GM21529 (cell line): Measurements from ENCODE around the gene GALNS.
A peak's percentile ranks its signal among the peaks of the same experiment; 100 is the strongest.

ENCODE experiments used
- ATAC-seq: cut with Tn5 transposase; IDR thresholded peaks from one replicate; pipeline ENCODE4 v1.9.1; 2021; ENCODE audit not compliant: unreplicated experiment

Gene GALNS

DNA sequence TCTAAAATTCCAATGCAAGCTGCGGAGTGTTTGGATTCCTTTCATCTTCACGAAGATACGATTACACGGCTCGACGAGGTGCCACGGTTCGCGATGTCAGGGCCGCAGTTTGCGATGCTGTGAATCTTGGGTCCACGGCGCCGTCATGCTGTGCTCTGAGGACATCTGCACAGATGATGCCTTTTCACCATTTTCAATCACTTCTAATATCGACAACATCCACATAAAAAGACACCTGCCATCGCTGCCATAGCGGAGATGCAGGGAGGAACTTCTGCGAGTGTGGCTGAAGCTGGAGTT lies 38.2 kb downstream of the GALNS start:
- ATAC-seq: no peak

- no peak for ATAC-seq
These were observed 38.8 kb downstream of the GALNS start for GRCh38 chr16:88817785-88818574.

GRCh38 chr16:88816736-88817535 lies 39.8 kb downstream of the GALNS start:
- no peak for ATAC-seq

DNA sequence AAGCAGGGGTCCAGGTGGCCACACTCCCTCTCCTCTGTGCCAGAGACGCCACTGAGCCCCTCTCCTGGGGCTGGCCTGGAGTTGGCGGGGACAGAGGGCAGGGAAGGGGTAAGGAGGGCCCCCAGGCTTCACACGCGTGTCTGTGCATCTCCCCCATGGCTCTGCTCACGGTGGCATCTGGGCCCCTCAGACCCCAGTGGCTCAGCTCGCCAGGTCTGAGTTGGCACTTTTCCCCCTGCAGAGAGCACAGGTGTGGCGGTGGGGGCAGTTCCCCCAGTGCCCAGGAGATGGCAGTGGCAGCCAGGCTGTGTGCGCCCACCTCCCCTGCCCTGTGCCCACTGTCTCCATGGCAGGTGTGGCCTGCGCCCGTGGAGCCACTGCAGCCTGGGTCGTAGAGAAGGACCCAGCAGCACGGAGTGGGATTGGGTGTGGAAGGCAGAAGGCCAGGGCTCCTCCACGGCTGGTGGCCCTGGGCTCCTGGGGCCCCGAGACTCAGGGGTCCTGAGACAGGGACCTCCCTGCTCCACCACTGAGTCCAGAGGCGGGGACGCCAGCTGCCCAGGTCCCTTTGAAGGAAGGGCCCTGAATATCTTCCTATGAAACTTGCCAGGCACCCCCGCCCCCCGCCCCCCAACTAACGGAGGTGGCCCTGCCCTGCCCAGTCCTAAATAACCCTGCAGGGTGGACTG lies 40.7 kb downstream of the GALNS start:
- no peak for ATAC-seq

GRCh38 chr16:88815227-88815626 lies 41.5 kb downstream of the GALNS start:
- no peak for ATAC-seq

- no peak for ATAC-seq
These were observed 42.6 kb downstream of the GALNS start for GRCh38 chr16:88814144-88814502.

- no peak for ATAC-seq
These were observed 43.2 kb downstream of the GALNS start for GRCh38 chr16:88813269-88814143.

- no peak for ATAC-seq
These were observed 44.1 kb downstream of the GALNS start for GRCh38 chr16:88812513-88813268.

DNA sequence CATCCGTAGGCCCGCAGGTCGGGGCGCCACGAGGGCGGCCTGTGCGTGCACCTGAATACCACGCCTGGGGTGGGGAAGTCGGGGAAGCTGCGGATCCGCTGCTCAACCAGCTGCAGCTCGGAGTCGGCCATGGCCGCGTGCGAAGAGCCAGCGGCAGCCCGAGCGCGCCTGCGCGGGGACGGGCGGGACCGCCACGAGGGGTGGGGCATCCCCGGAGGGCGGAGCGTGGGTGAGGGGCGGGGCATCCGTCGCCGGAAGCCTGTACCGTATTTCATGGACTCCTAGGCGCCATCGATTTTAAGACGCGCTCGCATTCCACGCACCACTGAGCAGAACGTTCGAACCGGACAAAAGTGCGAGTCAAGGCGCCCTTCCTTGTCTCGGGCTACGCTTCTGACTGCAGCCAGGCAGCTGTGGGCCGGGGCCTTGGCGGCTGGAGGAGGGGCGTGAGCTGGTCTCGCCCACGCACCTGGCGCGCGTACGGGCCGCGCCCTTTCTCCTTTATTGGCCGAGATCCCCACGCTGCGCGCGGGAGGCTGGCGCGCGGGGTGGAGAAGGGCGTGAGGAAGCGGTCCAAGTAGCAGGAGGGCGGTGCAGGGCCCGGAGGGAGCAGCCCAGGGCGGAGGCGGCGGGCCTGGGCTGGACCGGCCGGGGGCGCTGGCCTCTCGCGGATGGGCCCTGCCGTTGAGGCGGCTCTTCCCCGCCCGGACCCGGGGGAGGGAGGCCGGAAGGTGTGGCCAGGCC lies 44.8 kb downstream of the GALNS start, which contains the start of gene APRT:
Gene APRT, minus strand, starts transcription at position 160 of the 744 bp plus-strand sequence. Its CDS starts 29 bp downstream, at position 131.
- peak; percentile 63 for ATAC-seq

- peak; percentile 44 for ATAC-seq
These were observed 45.6 kb downstream of the GALNS start for GRCh38 chr16:88810912-88811768.

GRCh38 chr16:88810166-88810911 lies 46.4 kb downstream of the GALNS start:
- no peak for ATAC-seq

GRCh38 chr16:88809676-88810165 lies 47.0 kb downstream of the GALNS start:
- no peak for ATAC-seq

DNA sequence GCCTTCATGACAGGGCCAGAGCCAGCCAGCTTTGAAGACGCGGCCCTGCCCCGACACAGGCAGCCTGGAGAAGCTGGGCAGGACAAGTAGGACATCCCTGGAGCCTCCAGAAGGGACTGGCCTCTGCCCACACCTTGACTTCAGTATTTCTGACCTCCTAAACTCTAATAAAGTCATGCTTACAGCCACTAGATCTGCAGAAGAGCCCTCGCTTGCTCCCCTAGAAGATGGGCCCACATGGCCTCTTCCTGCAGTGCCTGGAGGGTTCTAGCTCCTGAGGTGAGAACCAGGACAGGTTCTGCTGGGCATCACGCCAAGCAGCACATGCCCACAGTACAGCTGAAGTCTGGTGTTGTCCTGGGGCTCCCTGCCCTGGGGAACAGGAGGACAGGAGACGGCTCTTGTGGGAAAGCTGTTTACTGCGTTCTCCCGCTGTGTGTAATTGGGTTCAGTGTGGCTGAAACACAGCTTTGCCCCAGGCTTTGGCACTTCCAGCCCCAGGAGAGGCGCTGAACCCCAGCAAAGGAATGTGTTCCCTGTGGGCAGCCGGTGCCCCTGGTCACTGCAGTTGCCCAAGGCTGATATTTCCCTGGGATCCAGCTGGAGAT lies 47.6 kb downstream of the GALNS start:
- ATAC-seq: no peak

DNA sequence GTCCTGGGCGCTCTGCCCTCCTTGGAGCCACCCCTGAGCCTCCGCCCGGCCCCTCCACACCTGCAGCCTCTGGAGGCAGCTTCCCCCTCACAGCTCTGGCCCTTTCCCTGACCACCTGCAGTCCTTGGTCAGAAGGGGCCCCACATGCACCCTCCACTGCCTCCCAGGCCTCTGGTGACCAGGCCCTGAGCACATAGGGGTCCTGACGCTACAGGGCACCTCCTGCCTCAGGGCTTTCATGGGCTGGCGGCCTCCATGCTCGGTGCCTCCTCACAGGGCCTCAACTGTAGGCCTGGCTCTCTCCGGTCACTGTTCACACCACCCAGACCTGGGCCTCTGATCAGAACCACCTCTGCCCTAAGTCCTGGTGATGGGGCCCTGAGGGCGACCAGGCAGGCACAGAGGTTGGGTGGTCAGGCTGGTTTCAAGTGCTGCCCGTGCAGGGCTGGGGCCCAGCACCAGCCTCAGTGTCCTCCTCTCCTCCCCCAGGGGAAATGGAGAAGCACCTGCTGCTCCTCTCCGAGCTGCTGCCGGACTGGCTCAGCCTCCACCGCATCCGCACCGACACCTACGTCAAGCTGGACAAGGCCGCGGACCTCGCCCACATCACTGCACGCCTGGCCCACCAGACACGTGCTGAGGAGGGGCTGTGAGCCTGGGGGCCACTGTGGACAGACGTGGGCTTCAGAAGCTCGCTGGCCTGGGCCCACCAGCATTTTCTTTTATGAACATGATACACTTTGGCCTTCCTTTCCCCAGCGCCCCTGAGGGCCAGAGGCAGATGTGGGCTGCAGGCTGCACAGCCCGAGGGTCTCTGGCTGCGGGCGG lies 48.9 kb downstream of the GALNS start:
- ATAC-seq: no peak

DNA sequence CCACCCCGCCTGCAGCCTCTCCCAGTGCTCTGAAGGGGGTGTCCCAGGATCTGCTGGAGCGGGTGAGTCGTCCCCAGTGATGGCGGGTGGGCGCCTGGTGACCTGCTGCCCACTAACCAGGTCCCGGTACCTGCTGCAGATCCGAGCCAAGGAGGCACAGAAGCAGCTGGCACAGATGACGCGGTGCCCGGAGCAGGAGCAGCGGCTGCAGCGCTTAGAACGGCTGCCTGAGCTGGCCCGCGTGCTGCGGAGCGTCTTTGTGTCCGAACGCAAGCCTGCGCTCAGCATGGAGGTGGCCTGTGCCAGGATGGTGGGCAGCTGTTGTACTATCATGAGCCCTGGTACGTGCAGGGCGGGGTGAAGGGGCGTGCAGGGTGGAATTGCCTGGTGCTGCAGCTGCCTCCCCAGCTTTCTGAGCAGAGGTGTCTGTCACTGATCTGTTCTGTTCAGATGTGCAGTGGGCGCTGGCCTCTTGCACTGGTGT lies 49.6 kb downstream of the GALNS start:
- ATAC-seq: no peak

DNA sequence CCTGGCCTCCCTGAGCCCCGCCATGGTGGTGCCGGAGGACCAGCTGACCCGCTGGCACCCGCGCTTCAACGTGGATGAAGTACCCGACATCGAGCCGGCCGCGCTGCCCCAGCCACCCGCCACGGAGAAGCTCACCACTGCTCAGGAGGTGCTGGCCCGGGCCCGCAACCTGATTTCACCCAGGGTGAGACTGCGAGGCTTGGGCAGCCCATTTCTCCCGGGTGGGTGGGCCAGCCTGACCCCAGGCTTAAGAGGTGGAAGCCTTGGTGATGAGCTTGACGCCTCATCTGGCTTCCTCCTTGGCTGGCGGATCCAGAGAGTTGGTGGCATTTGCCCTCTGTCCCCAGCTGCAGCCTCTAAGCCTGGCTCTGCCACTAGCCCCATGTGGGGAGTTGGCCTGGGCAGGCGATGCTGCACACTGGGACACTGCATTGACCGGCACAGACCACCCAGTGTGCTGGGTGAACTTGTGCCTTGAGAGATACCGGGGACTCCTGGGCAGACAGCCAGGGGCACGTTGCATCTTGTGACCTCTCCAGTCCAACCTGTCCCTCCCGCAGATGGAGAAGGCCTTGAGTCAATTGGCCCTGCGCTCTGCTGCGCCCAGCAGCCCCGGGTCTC lies 50.1 kb downstream of the GALNS start:
- no peak for ATAC-seq
